WTC11 (cell line): ENCODE results near the gene ALG11. TPM values are rescaled to one million over a fixed set of nuclear protein-coding genes. Genes with fewer than 3 reads are reported as not detected.

Source experiments
- ATAC-seq: fragments of 200-7000 bp; cut with Tn5 transposase; 2 replicates; pipeline ENCODE4 v1.10.0; 2021; ENCODE audit warnings: mild to moderate bottlenecking, moderate library complexity
- CTCF ChIA-PET: fragments of 300-600 bp; sonication (Branson Sonifier 250); formaldehyde crosslinking; loops from one replicate; lab custom pipeline; 2021; ENCODE audit warnings: antibody characterized with exemption; lab: Charles Lee
- POLR2A ChIA-PET: fragments of 350-600 bp; sonication (Branson Sonifier 250); formaldehyde crosslinking; loops from one replicate; lab custom pipeline; 2021; ENCODE audit warnings: antibody characterized with exemption; lab: Charles Lee
- DNase-seq: peaks from one replicate; pipeline ENCODE4 v3.0.0; 2021; ENCODE audit warnings: low spot score
- H3K27ac Mint-ChIP-seq: 2 replicates; pipeline ENCODE4 v1.8.0; 2021; ENCODE audit warnings: mixed read lengths
- H3K27me3 Mint-ChIP-seq: 2 replicates; pipeline ENCODE4 v1.8.0; 2021; ENCODE audit warnings: low read depth, mild to moderate bottlenecking, moderate library complexity, mixed read lengths
- H3K36me3 Mint-ChIP-seq: 2 replicates; pipeline ENCODE4 v1.8.0; 2021; ENCODE audit warnings: mixed read lengths
- H3K4me1 Mint-ChIP-seq: 2 replicates; pipeline ENCODE4 v1.8.0; 2022; ENCODE audit warnings: mixed read lengths
- H3K4me3 Mint-ChIP-seq: 2 replicates; pipeline ENCODE4 v1.8.0; 2021; ENCODE audit warnings: mild to moderate bottlenecking, moderate library complexity, mixed read lengths
- H3K9me3 Mint-ChIP-seq: 2 replicates; pipeline ENCODE4 v1.8.0; 2021; ENCODE audit warnings: mixed read lengths
- ATF6 ChIP-seq: sonication (generic); formaldehyde crosslinking; IDR thresholded peaks from 2 replicates; pipeline ENCODE4 v1.8.1; 2023; ENCODE audit warnings: mild to moderate bottlenecking, missing genetic modification reagents
- CBFB ChIP-seq: sonication (generic); formaldehyde crosslinking; IDR thresholded peaks from 2 replicates; pipeline ENCODE4 v1.8.1; 2022; ENCODE audit warnings: mild to moderate bottlenecking, low read depth, missing genetic modification reagents
- CREM ChIP-seq: sonication (generic); formaldehyde crosslinking; IDR thresholded peaks from 2 replicates; pipeline ENCODE4 v1.8.1; 2022; ENCODE audit warnings: mild to moderate bottlenecking, missing genetic modification reagents, moderate library complexity
- ELF4 ChIP-seq: sonication (generic); formaldehyde crosslinking; IDR thresholded peaks from 2 replicates; pipeline ENCODE4 v1.8.1; 2022; ENCODE audit warnings: low read depth, mild to moderate bottlenecking, moderate library complexity, missing genetic modification reagents
- ESRRA ChIP-seq: sonication (generic); formaldehyde crosslinking; IDR thresholded peaks from 2 replicates; pipeline ENCODE4 v1.8.1; 2022; ENCODE audit warnings: mild to moderate bottlenecking, missing genetic modification reagents, borderline replicate concordance
- ETV6 ChIP-seq: sonication (generic); formaldehyde crosslinking; IDR thresholded peaks from 2 replicates; pipeline ENCODE4 v1.8.1; 2022; ENCODE audit warnings: mild to moderate bottlenecking, missing genetic modification reagents
- FOXP1 ChIP-seq: sonication (generic); formaldehyde crosslinking; IDR thresholded peaks from 2 replicates; pipeline ENCODE4 v1.8.0; 2022; ENCODE audit warnings: missing genetic modification reagents, mild to moderate bottlenecking, moderate library complexity, borderline replicate concordance
- FOXP4 ChIP-seq: sonication (generic); formaldehyde crosslinking; IDR thresholded peaks from 2 replicates; pipeline ENCODE4 v1.8.0; 2022; ENCODE audit warnings: mild to moderate bottlenecking, missing genetic modification reagents
- IRF2 ChIP-seq: sonication (generic); formaldehyde crosslinking; IDR thresholded peaks from 2 replicates; pipeline ENCODE4 v1.8.0; 2022; ENCODE audit warnings: low read depth, missing genetic modification reagents, borderline replicate concordance
- NFE2L1 ChIP-seq: sonication (generic); formaldehyde crosslinking; IDR thresholded peaks from 2 replicates; pipeline ENCODE4 v1.8.1; 2023; ENCODE audit warnings: missing genetic modification reagents
- OVOL2 ChIP-seq: fragments of 250-450 bp; sonication (Bioruptor Pico); IDR thresholded peaks from 2 replicates; pipeline ENCODE4 v1.9.0; 2021; ENCODE audit warnings: mild to moderate bottlenecking, borderline replicate concordance
- SMAD3 ChIP-seq: sonication (generic); formaldehyde crosslinking; IDR thresholded peaks from 2 replicates; pipeline ENCODE4 v1.8.0; 2022; ENCODE audit warnings: missing genetic modification reagents, mild to moderate bottlenecking, borderline replicate concordance
- TP53 ChIP-seq: sonication (generic); formaldehyde crosslinking; IDR thresholded peaks from 2 replicates; pipeline ENCODE4 v1.8.1; 2023; ENCODE audit warnings: mild to moderate bottlenecking, missing genetic modification reagents
- ZBTB21 ChIP-seq: sonication (generic); formaldehyde crosslinking; IDR thresholded peaks from 2 replicates; pipeline ENCODE4 v1.8.1; 2023; ENCODE audit warnings: mild to moderate bottlenecking, missing genetic modification reagents, borderline replicate concordance
- ZNF121 ChIP-seq: sonication (generic); formaldehyde crosslinking; IDR thresholded peaks from 2 replicates; pipeline ENCODE4 v1.8.0; 2023; ENCODE audit warnings: missing genetic modification reagents
- ZNF671 ChIP-seq: fragments of 250-450 bp; sonication (Bioruptor Pico); IDR thresholded peaks from 2 replicates; pipeline ENCODE4 v1.8.0; 2021; ENCODE audit warnings: mild to moderate bottlenecking
- ZSCAN18 ChIP-seq: fragments of 250-450 bp; sonication (Bioruptor Pico); IDR thresholded peaks from 2 replicates; pipeline ENCODE4 v2.1.2; 2022; ENCODE audit warnings: mild to moderate bottlenecking, moderate library complexity
- total RNA-seq: library from RNA; stranded (reverse); gene quantifications from 3 replicates; pipeline ENCODE4 v1.2.3, GENCODE V29; 2021
- TF ChIP-seq, protein P1 (sequence below): sonication (generic); formaldehyde crosslinking; IDR thresholded peaks from 2 replicates; pipeline ENCODE4 v1.8.1; 2022; ENCODE audit warnings: mild to moderate bottlenecking, missing genetic modification reagents, moderate library complexity, borderline replicate concordance
- TF ChIP-seq, protein P2 (sequence below): fragments of 250-450 bp; sonication (Bioruptor Pico); IDR thresholded peaks from 2 replicates; pipeline ENCODE4 v1.9.0; 2021; ENCODE audit warnings: moderate library complexity, mild to moderate bottlenecking, inconsistent platforms, borderline replicate concordance

ALG11 gene
- total RNA-seq, 1 experiment from 2014 or later: 40.6 TPM

DNA sequence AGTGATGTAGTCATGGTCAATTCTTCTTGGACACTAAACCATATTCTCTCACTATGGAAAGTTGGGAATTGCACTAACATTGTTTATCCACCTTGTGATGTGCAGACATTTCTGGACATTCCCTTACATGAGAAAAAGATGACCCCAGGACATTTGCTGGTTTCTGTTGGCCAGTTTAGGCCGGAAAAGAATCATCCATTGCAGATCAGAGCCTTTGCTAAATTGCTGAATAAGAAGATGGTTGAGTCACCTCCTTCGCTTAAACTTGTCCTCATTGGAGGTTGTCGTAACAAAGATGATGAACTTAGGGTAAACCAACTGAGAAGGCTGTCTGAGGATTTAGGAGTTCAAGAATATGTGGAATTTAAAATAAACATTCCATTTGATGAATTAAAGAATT is 12.3 kb downstream of the ALG11 start, which contains the start of gene UTP14C:
Gene UTP14C, plus strand, starts transcription at position 211 of the 400 bp plus-strand sequence. CDS start 4,114 bp downstream, outside the sequence.
- Mint-ChIP-seq H3K27ac (no peak within 1 kb of the TSS), H3K9me3 (peaks cover 33% of the 10 kb centered on the region), H3K36me3 (peaks cover 79% of the 10 kb centered on the region), H3K27me3 (no peaks in the 10 kb centered on the region; the same call in 1 of the 2 replicates), H3K4me1 (peaks cover 9% of the 10 kb centered on the region), H3K4me3 (no peak within 1 kb of the TSS)
- ChIA-PET POLR2A (no interaction called here), CTCF (no interaction called here)
- DNase-seq: no peak
- ATAC-seq: no peak
- TF ChIP-seq, protein P1, sequence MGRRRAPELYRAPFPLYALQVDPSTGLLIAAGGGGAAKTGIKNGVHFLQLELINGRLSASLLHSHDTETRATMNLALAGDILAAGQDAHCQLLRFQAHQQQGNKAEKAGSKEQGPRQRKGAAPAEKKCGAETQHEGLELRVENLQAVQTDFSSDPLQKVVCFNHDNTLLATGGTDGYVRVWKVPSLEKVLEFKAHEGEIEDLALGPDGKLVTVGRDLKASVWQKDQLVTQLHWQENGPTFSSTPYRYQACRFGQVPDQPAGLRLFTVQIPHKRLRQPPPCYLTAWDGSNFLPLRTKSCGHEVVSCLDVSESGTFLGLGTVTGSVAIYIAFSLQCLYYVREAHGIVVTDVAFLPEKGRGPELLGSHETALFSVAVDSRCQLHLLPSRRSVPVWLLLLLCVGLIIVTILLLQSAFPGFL (CRISPR knock-in tag): no peak
- TF ChIP-seq CREM (CRISPR knock-in tag) (no peak), FOXP4 (CRISPR knock-in tag) (no peak), ZSCAN18 (CRISPR knock-in tag) (no peak), SMAD3 (CRISPR knock-in tag) (no peak), TP53 (CRISPR knock-in tag) (no peak), ELF4 (CRISPR knock-in tag) (no peak), ATF6 (CRISPR knock-in tag) (no peak), CBFB (CRISPR knock-in tag) (no peak), ETV6 (CRISPR knock-in tag) (no peak), FOXP1 (CRISPR knock-in tag) (no peak), ZNF121 (CRISPR knock-in tag) (no peak), ESRRA (CRISPR knock-in tag) (no peak), ZBTB21 (CRISPR knock-in tag) (no peak), IRF2 (CRISPR knock-in tag) (no peak), ZNF671 (CRISPR knock-in tag) (no peak), OVOL2 (CRISPR knock-in tag) (no peak), NFE2L1 (CRISPR knock-in tag) (no peak)
- TF ChIP-seq, protein P2, sequence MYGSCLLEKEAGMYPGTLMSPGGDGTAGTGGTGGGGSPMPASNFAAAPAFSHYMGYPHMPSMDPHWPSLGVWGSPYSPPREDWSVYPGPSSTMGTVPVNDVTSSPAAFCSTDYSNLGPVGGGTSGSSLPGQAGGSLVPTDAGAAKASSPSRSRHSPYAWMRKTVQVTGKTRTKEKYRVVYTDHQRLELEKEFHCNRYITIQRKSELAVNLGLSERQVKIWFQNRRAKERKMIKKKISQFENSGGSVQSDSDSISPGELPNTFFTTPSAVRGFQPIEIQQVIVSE (CRISPR knock-in tag): no peak
- TF ChIP-seq, all 79 proteins: peak for 0
